Measurements from ENCODE around the gene DENND5A. TPM values are rescaled to one million over a fixed set of nuclear protein-coding genes. Genes with fewer than 3 reads are reported as not detected.

The DENND5A gene
- total and polyA plus RNA-seq, 10 donors: 20.8 to 157 (median 110) TPM

DNA sequence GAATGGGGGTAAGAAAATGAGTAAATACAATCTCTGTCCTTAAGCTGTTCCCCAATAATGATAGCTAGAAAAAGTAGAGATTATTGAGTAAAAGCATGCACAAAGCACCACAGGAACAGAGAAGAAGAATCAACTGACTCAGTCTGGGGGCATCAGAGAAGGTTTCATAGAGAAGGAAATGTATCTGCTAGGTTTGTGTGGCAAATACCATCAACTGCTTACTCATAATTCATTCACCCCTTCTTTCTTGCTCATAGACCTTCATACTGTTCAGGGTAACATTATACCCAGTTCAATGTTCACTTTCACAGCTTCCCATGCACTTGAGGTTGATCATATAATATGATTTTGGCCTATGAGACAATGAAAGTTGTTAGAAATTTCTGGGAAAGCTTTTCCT, 88.6 kb downstream of the DENND5A start:
- no peak for DNase-seq
- Histone ChIP-seq H3K36me3 (peaks cover 0 to 89% (median 37%) of the 10 kb centered on the region in 6 donors), H3K4me3 (no peak overlapping the region), H3K27ac (peak overlapping the region in 1 of 8 donors; percentile 24), H3K4me1 (peaks cover 0 to 24% (median 9%) of the 10 kb centered on the region in 6 donors), H3K9me3 (no peaks in the 10 kb centered on the region), H3K27me3 (replicated peaks in 1 of 7) (no peaks in the 10 kb centered on the region)
- intact Hi-C loops (cut with DNase I; ENCODE audit: low total_unique reads): no loop called here
- TF ChIP-seq POLR2A (IDR thresholded peaks at IDR 0.05) (no peak), POLR2AphosphoS5 (IDR thresholded peaks at IDR 0.05) (no peak)
- TF ChIP-seq, protein P1, sequence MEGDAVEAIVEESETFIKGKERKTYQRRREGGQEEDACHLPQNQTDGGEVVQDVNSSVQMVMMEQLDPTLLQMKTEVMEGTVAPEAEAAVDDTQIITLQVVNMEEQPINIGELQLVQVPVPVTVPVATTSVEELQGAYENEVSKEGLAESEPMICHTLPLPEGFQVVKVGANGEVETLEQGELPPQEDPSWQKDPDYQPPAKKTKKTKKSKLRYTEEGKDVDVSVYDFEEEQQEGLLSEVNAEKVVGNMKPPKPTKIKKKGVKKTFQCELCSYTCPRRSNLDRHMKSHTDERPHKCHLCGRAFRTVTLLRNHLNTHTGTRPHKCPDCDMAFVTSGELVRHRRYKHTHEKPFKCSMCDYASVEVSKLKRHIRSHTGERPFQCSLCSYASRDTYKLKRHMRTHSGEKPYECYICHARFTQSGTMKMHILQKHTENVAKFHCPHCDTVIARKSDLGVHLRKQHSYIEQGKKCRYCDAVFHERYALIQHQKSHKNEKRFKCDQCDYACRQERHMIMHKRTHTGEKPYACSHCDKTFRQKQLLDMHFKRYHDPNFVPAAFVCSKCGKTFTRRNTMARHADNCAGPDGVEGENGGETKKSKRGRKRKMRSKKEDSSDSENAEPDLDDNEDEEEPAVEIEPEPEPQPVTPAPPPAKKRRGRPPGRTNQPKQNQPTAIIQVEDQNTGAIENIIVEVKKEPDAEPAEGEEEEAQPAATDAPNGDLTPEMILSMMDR (IDR thresholded peaks at IDR 0.05 in 8 of 11, conservative IDR thresholded peaks at IDR 0.05 in 3 of 11): no peak

DNA sequence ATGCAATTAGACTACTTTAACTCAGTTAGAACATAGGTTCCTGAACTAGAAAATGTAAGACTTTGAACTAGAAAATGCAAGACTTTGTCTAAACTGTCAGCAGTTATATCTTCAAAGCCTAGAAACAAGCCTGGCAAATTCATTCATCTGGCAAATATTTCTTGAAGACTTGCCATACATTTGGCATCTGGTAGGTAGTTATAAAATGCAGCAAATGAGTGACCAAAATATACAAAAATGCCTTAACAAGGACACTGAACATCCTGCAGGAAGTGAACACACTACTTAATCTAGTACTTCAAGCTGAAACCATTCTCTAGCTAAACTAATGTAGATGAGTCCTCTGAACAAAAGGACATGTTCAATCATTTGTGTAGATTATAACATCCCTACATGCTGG, 89.0 kb downstream of the DENND5A start:
- intact Hi-C loops (cut with DNase I; ENCODE audit: low total_unique reads): no loop called here
- DNase-seq: no peak
- no peaks in the 10 kb centered on the region for H3K9me3 ChIP-seq
- H3K4me3 ChIP-seq: no peak overlapping the region
- peaks cover 0 to 20% (median 7%) of the 10 kb centered on the region in 6 donors for H3K4me1 ChIP-seq
- no peak for TF ChIP-seq POLR2A (IDR thresholded peaks at IDR 0.05)
- no peak for TF ChIP-seq POLR2AphosphoS5 (IDR thresholded peaks at IDR 0.05)
- TF ChIP-seq, protein P1 (IDR thresholded peaks at IDR 0.05 in 8 of 11, conservative IDR thresholded peaks at IDR 0.05 in 3 of 11): no peak
- no peaks in the 10 kb centered on the region for H3K27me3 ChIP-seq (replicated peaks in 1 of 7)
- H3K36me3 ChIP-seq: peaks cover 0 to 89% (median 37%) of the 10 kb centered on the region in 6 donors
- H3K27ac ChIP-seq: peak overlapping the region in 1 of 8 donors; percentile 24

DNA sequence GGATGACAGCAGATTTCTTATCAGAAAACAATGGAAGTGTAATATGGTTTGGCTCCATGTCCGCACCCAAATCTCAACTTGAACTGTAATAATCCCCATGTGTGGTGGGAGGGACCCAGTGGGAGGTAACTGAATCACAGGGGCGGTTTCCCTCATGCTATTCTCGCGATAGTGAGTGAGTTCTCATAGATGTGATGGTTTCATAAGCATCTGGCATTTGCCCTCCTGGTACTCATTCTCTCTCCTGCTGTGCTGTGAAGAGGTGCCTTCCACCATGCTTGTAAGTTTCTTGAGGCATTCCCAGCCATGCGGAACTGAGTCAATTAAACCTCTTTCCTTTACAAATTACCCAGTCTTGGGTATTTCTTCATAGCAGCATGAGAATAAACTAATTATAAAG, 92.8 kb downstream of the DENND5A start:
- Histone ChIP-seq H3K9me3 (no peaks in the 10 kb centered on the region), H3K36me3 (peaks cover 2 to 89% (median 31%) of the 10 kb centered on the region in 6 donors), H3K4me3 (no peak overlapping the region), H3K27me3 (replicated peaks in 1 of 7) (no peaks in the 10 kb centered on the region), H3K27ac (no peak overlapping the region), H3K4me1 (peaks cover 0 to 18% (median 2%) of the 10 kb centered on the region in 6 donors)
- intact Hi-C loops (cut with DNase I; ENCODE audit: low total_unique reads): no loop called here
- WGBS, 5 donors: 94 to 100% (median 97%) methylated on average over 5 of the region's 5 CpGs
- TF ChIP-seq, protein P1 (IDR thresholded peaks at IDR 0.05 in 8 of 11, conservative IDR thresholded peaks at IDR 0.05 in 3 of 11): no peak
- TF ChIP-seq POLR2A (IDR thresholded peaks at IDR 0.05) (no peak), POLR2AphosphoS5 (IDR thresholded peaks at IDR 0.05) (no peak)
- DNase-seq: no peak

DNA sequence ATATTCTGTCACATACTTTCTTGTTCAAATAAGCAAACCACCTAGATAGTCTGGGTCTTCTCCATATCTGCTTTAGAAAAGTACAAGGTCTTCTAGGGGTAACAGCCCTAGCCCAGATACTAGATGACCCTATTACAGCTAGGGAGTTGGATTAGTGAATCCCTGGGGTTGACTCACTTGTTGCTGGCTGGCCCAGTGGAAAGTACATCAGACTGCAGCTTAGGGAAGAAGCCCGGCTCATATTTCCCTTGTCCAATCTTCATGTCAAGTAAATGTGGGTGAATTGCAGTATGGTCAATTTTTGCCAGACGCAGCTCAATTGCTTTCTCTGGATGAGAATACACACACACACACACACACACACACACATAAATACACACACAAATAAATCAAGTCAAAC, 94.7 kb downstream of the DENND5A start:
- Histone ChIP-seq H3K4me3 (no peak overlapping the region), H3K27ac (no peak overlapping the region), H3K27me3 (replicated peaks in 1 of 7) (no peaks in the 10 kb centered on the region), H3K9me3 (no peaks in the 10 kb centered on the region), H3K36me3 (peaks cover 2 to 89% (median 22%) of the 10 kb centered on the region in 6 donors), H3K4me1 (peaks cover 0 to 8% (median 0%) of the 10 kb centered on the region in 6 donors)
- WGBS, 5 donors: 90 to 95% (median 91%) methylated on average over 2 of the region's 2 CpGs
- no peak for TF ChIP-seq POLR2A (IDR thresholded peaks at IDR 0.05)
- TF ChIP-seq, protein P1 (IDR thresholded peaks at IDR 0.05 in 8 of 11, conservative IDR thresholded peaks at IDR 0.05 in 3 of 11): no peak
- no peak for TF ChIP-seq POLR2AphosphoS5 (IDR thresholded peaks at IDR 0.05)
- intact Hi-C loops (cut with DNase I; ENCODE audit: low total_unique reads): no loop called here
- DNase-seq: no peak
